ENCODE measurements around the gene ATAD2B. TPM values are rescaled to one million over a fixed set of nuclear protein-coding genes. Genes with fewer than 3 reads are reported as not detected.

ATAD2B gene
- total RNA-seq, 1 experiment from 2014 or later = 28.5 TPM

DNA sequence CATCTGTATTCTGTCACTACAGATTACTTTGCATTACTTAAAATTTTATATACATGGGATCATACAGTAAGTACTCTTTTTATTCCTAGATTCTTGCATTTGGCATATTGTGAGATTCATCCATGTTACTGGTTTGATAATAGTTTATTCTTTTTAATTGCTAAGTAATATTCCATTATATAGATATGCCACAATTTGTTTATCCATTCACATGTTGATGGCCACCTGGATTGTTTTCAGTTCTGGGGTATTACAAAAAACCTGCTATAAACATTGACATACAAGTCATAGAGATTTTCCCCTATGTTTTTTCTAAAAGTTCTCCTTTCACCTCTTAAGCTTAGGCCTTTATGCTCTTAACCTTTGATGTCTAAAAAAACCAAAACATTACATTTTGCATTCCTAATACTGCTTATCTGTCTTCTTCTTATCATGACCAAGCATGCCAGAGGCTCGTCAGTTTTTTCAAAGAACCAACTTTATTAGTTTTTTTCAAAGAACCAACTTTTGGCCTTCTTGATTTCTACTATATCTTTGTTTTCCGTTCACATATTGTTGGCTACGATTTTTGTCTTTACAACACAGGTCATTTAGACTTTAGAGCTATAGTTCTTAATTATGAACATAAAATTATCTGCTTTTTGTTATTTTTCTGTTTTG lies 86.9 kb downstream of the ATAD2B start:
- DNase-seq (ENCODE audit: low spot score) = no peak
- peaks cover 10% of the 10 kb centered on the region for H3K9me3 ChIP-seq (ENCODE audit: low read depth, low read length, poor library complexity, severe bottlenecking)
- intact Hi-C loops (cut with micrococcal nuclease; ENCODE audit: unreplicated experiment) = no loop called here
- no peak for TF ChIP-seq EZH2 (IDR thresholded peaks at IDR 0.05; ENCODE audit: borderline replicate concordance, low read depth, low read length, poor library complexity, severe bottlenecking)
- TF ChIP-seq, protein P1, sequence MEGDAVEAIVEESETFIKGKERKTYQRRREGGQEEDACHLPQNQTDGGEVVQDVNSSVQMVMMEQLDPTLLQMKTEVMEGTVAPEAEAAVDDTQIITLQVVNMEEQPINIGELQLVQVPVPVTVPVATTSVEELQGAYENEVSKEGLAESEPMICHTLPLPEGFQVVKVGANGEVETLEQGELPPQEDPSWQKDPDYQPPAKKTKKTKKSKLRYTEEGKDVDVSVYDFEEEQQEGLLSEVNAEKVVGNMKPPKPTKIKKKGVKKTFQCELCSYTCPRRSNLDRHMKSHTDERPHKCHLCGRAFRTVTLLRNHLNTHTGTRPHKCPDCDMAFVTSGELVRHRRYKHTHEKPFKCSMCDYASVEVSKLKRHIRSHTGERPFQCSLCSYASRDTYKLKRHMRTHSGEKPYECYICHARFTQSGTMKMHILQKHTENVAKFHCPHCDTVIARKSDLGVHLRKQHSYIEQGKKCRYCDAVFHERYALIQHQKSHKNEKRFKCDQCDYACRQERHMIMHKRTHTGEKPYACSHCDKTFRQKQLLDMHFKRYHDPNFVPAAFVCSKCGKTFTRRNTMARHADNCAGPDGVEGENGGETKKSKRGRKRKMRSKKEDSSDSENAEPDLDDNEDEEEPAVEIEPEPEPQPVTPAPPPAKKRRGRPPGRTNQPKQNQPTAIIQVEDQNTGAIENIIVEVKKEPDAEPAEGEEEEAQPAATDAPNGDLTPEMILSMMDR (conservative IDR thresholded peaks at IDR 0.05; ENCODE audit: low read depth, low read length) = no peak
- H3K36me3 ChIP-seq (ENCODE audit: insufficient read depth, low read length, poor library complexity, severe bottlenecking) = peaks cover 6% of the 10 kb centered on the region
- no peaks in the 10 kb centered on the region for H3K4me1 ChIP-seq (ENCODE audit: insufficient read depth, low read length, poor library complexity, severe bottlenecking)
- CTCF ChIA-PET = no interaction called here
- POLR2A ChIA-PET (ENCODE audit: low non-redundant PET) = no interaction called here
- BruUV-seq (replicated peaks) = no TSS peak
- no peaks in the 10 kb centered on the region for H3K27me3 ChIP-seq (replicated peaks; ENCODE audit: insufficient read depth, low read depth, low read length, poor library complexity)
- no peak overlapping the region for H3K4me3 ChIP-seq (ENCODE audit: low read depth, low read length, poor library complexity, severe bottlenecking)
- H3K27ac ChIP-seq (ENCODE audit: low read depth, low read length, poor library complexity, severe bottlenecking) = no peak overlapping the region

DNA sequence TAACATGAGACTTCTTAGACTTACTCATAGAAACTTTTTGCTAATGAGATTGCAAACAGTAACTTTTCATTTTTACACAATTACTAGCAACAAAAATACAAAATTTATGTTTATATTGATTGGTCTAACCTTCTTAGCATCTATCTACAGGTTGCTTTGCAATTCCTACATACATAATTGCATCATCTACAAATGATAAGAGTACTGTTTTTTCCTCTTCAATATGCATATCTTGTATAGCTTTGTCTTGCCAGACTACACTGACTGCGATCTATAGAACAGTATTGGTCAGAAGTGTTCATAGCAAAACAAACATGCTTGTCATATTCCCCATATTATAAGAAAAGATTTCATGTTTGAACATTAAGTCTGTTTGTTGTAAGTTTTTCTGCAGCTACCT lies 87.9 kb downstream of the ATAD2B start:
- no peaks in the 10 kb centered on the region for H3K36me3 ChIP-seq (ENCODE audit: insufficient read depth, low read length, poor library complexity, severe bottlenecking)
- H3K4me1 ChIP-seq (ENCODE audit: insufficient read depth, low read length, poor library complexity, severe bottlenecking) = no peaks in the 10 kb centered on the region
- no peaks in the 10 kb centered on the region for H3K27me3 ChIP-seq (replicated peaks; ENCODE audit: insufficient read depth, low read depth, low read length, poor library complexity)
- intact Hi-C loops (cut with micrococcal nuclease; ENCODE audit: unreplicated experiment) = no loop called here
- no peak for DNase-seq (ENCODE audit: low spot score)
- BruUV-seq (replicated peaks) = no TSS peak
- no peak overlapping the region for H3K4me3 ChIP-seq (ENCODE audit: low read depth, low read length, poor library complexity, severe bottlenecking)
- H3K27ac ChIP-seq (ENCODE audit: low read depth, low read length, poor library complexity, severe bottlenecking) = no peak overlapping the region
- no peak for TF ChIP-seq EZH2 (IDR thresholded peaks at IDR 0.05; ENCODE audit: borderline replicate concordance, low read depth, low read length, poor library complexity, severe bottlenecking)
- TF ChIP-seq, protein P1 (conservative IDR thresholded peaks at IDR 0.05; ENCODE audit: low read depth, low read length) = no peak
- H3K9me3 ChIP-seq (ENCODE audit: low read depth, low read length, poor library complexity, severe bottlenecking) = no peaks in the 10 kb centered on the region
- ChIA-PET POLR2A (ENCODE audit: low non-redundant PET) (no interaction called here), CTCF (no interaction called here)

DNA sequence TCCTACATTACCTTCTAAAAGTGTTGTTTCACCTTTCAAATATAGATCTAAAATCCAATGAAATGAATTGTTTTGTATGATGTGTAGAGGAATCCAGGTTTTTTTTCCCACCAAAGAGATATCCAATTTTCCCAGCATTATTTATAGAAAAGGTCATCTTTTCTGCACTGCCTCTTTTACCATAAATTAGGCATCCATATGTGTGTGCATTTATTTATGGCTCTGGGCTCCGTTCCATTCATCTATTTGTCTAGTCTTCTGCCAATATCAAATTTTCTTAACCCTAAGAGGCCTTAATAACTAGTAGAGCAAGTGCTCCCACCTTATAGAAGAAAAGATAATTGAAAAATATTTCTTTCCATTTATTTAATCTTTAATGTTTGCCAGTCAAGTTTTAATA lies 88.3 kb downstream of the ATAD2B start:
- TF ChIP-seq, protein P1 (conservative IDR thresholded peaks at IDR 0.05; ENCODE audit: low read depth, low read length) = no peak
- no peak for TF ChIP-seq EZH2 (IDR thresholded peaks at IDR 0.05; ENCODE audit: borderline replicate concordance, low read depth, low read length, poor library complexity, severe bottlenecking)
- no peak overlapping the region for H3K4me3 ChIP-seq (ENCODE audit: low read depth, low read length, poor library complexity, severe bottlenecking)
- POLR2A ChIA-PET (ENCODE audit: low non-redundant PET) = no interaction called here
- H3K9me3 ChIP-seq (ENCODE audit: low read depth, low read length, poor library complexity, severe bottlenecking) = no peaks in the 10 kb centered on the region
- DNase-seq (ENCODE audit: low spot score) = no peak
- CTCF ChIA-PET = no interaction called here
- H3K27me3 ChIP-seq (replicated peaks; ENCODE audit: insufficient read depth, low read depth, low read length, poor library complexity) = no peaks in the 10 kb centered on the region
- BruUV-seq (replicated peaks) = no TSS peak
- H3K36me3 ChIP-seq (ENCODE audit: insufficient read depth, low read length, poor library complexity, severe bottlenecking) = no peaks in the 10 kb centered on the region
- no peaks in the 10 kb centered on the region for H3K4me1 ChIP-seq (ENCODE audit: insufficient read depth, low read length, poor library complexity, severe bottlenecking)
- intact Hi-C loops (cut with micrococcal nuclease; ENCODE audit: unreplicated experiment) = no loop called here
- H3K27ac ChIP-seq (ENCODE audit: low read depth, low read length, poor library complexity, severe bottlenecking) = no peak overlapping the region

Measured in A673 (cell line).